ENCODE results near the gene NABP2.

DNA sequence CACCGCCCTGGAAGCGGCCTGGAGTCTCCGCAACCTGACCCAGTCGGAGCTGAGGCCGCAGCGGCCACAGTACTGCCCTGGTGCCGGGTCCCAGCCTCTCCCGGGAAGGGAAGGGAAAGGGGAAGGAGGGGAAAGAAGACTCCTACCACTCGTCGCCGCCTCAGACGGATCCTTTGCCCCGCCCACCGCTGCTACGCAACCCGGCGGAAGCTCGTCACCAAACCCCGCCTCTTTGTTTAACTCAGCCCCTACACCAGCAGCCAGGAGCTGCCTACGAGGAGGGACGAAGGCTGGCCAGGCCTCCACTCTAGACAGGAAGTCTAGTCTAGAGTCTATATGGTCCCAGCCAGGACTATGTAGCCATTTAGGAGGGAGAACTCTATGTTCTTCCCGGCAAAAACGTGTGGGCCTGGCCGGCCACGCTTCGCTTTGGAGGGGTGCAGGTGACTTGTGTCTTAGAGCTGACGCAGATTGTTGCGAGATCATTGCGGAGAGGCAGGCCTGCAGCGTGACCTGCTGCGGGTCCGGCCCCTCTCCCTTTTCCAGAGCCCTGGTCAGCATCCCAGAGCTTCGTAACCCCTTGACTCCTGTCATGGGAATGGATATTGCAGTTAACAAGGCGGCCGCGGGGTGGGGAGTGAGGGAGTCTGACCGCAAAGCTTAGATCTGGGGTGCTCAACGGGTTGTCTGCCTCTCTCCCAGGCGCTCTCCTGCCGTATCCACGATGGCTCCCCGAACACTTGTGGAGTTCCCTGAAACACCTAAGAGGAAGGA, 2.2 kb upstream of the NABP2 start, which contains the start of gene RNF41:
- no peak for TF ChIP-seq CTCF (IDR thresholded peaks at IDR 0.05; ENCODE audit: low read depth, low read length, poor library complexity, severe bottlenecking)
- no peak for TF ChIP-seq EZH2phosphoT487 (IDR thresholded peaks at IDR 0.05; ENCODE audit: borderline replicate concordance, low read length)
